WTC11 (cell line): ENCODE results near the gene IL2RG. TPM values are rescaled to one million over a fixed set of nuclear protein-coding genes. Genes with fewer than 3 reads are reported as not detected.

Experiments
- ATAC-seq: fragments of 200-7000 bp; cut with Tn5 transposase; 2 replicates; pipeline ENCODE4 v1.10.0; 2021; ENCODE audit warnings: mild to moderate bottlenecking, moderate library complexity
- CTCF ChIA-PET: fragments of 300-600 bp; sonication (Branson Sonifier 250); formaldehyde crosslinking; loops from one replicate; lab custom pipeline; 2021; ENCODE audit warnings: antibody characterized with exemption; lab: Charles Lee
- POLR2A ChIA-PET: fragments of 350-600 bp; sonication (Branson Sonifier 250); formaldehyde crosslinking; loops from one replicate; lab custom pipeline; 2021; ENCODE audit warnings: antibody characterized with exemption; lab: Charles Lee
- DNase-seq: peaks from one replicate; pipeline ENCODE4 v3.0.0; 2021; ENCODE audit warnings: low spot score
- H3K27ac Mint-ChIP-seq: 2 replicates; pipeline ENCODE4 v1.8.0; 2021; ENCODE audit warnings: mixed read lengths
- H3K27me3 Mint-ChIP-seq: 2 replicates; pipeline ENCODE4 v1.8.0; 2021; ENCODE audit warnings: low read depth, mild to moderate bottlenecking, moderate library complexity, mixed read lengths
- H3K36me3 Mint-ChIP-seq: 2 replicates; pipeline ENCODE4 v1.8.0; 2021; ENCODE audit warnings: mixed read lengths
- H3K4me1 Mint-ChIP-seq: 2 replicates; pipeline ENCODE4 v1.8.0; 2022; ENCODE audit warnings: mixed read lengths
- H3K4me3 Mint-ChIP-seq: 2 replicates; pipeline ENCODE4 v1.8.0; 2021; ENCODE audit warnings: mild to moderate bottlenecking, moderate library complexity, mixed read lengths
- H3K9me3 Mint-ChIP-seq: 2 replicates; pipeline ENCODE4 v1.8.0; 2021; ENCODE audit warnings: mixed read lengths
- ATF1 ChIP-seq: sonication (generic); formaldehyde crosslinking; IDR thresholded peaks from 2 replicates; pipeline ENCODE4 v1.8.1; 2023; ENCODE audit warnings: mild to moderate bottlenecking, moderate library complexity, missing genetic modification reagents
- CREM ChIP-seq: sonication (generic); formaldehyde crosslinking; IDR thresholded peaks from 2 replicates; pipeline ENCODE4 v1.8.1; 2022; ENCODE audit warnings: mild to moderate bottlenecking, missing genetic modification reagents, moderate library complexity
- ELF4 ChIP-seq: sonication (generic); formaldehyde crosslinking; IDR thresholded peaks from 2 replicates; pipeline ENCODE4 v1.8.1; 2022; ENCODE audit warnings: low read depth, mild to moderate bottlenecking, moderate library complexity, missing genetic modification reagents
- SMAD4 ChIP-seq: sonication (generic); formaldehyde crosslinking; IDR thresholded peaks from 2 replicates; pipeline ENCODE4 v1.8.0; 2022; ENCODE audit warnings: mild to moderate bottlenecking, missing genetic modification reagents
- SOX15 ChIP-seq: fragments of 250-450 bp; sonication (Bioruptor Pico); IDR thresholded peaks from 2 replicates; pipeline ENCODE4 v1.9.0; 2021; ENCODE audit warnings: mild to moderate bottlenecking
- ZNF232 ChIP-seq: sonication (generic); formaldehyde crosslinking; IDR thresholded peaks from 2 replicates; pipeline ENCODE4 v1.8.0; 2022; ENCODE audit warnings: mild to moderate bottlenecking, missing genetic modification reagents
- total RNA-seq: library from RNA; stranded (reverse); gene quantifications from 3 replicates; pipeline ENCODE4 v1.2.3, GENCODE V29; 2021
- TF ChIP-seq, protein P1 (sequence below): fragments of 200-600 bp; IDR thresholded peaks from 2 replicates; pipeline ENCODE4 v1.8.0; 2022; ENCODE audit warnings: antibody characterized with exemption
- TF ChIP-seq, protein P2 (sequence below): sonication (generic); formaldehyde crosslinking; IDR thresholded peaks from 2 replicates; pipeline ENCODE4 v1.8.1; 2022; ENCODE audit warnings: low read depth, mild to moderate bottlenecking, moderate library complexity, missing genetic modification reagents, borderline replicate concordance
- TF ChIP-seq, protein P3 (sequence below): sonication (generic); formaldehyde crosslinking; conservative IDR thresholded peaks from 2 replicates; pipeline ENCODE4 v1.8.1; 2023; ENCODE audit warnings: mild to moderate bottlenecking, low read depth, missing genetic modification reagents, moderate library complexity
- TF ChIP-seq, protein P4 (sequence below): sonication (generic); formaldehyde crosslinking; IDR thresholded peaks from 2 replicates; pipeline ENCODE4 v1.8.0; 2023; ENCODE audit warnings: mild to moderate bottlenecking, missing genetic modification reagents
- TF ChIP-seq, protein P5 (sequence below): sonication (generic); formaldehyde crosslinking; IDR thresholded peaks from 2 replicates; pipeline ENCODE4 v1.8.1; 2023; ENCODE audit warnings: mild to moderate bottlenecking, missing genetic modification reagents
- TF ChIP-seq, protein P6 (sequence below): fragments of 250-450 bp; sonication (Bioruptor Pico); IDR thresholded peaks from 2 replicates; pipeline ENCODE4 v1.8.0; 2021; ENCODE audit warnings: mild to moderate bottlenecking

Gene IL2RG
- total RNA-seq, 1 experiment from 2014 or later: 1.2 TPM

DNA sequence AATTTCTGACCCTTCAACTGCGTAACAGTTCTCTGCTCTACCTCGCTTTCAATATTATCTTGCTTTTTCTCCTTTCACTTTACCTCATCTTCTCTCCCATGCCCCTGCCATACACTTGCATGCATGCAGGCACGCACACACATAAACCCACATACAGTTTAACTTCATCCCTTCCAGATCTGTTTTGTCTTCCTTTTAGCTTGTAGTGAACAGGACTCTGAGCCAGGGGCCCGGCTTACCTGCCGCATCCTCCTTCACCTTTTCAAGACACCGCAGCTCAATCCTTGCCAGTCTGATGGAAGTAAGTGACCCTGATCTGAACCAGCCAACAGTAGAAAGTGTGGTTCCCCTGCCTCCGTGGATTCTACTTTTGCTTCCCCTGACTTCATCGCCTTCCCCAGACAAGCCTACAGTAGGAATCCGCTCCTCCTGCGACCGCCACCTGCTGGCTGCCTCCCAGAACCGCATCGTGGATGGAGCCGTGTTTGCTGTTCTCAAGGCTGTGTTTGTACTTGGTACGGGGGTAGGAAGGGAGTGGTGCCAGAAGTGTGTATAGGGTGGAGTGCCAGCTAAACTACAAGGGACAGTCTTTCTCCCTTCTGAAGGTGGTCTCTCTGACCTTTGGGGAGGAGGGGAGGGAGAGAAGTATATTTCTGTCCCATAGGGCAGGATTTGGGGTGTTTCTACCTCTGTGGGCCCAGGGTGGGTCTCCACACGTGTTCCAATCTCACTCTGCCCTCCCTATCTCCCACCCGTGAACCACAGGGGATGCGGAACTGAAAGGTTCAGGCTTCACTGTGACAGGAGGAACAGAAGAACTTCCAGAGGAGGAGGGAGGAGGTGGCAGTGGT lies 17.8 kb upstream of the IL2RG start:
- Mint-ChIP-seq H3K36me3 (peaks cover 72% of the 10 kb centered on the region), H3K4me3 (no peak overlapping the region), H3K27me3 (no peaks in the 10 kb centered on the region), H3K4me1 (peaks cover 9% of the 10 kb centered on the region), H3K9me3 (no peaks in the 10 kb centered on the region), H3K27ac (peak overlapping the region; percentile 7; the same call in 1 of the 2 replicates)
- ATAC-seq (peak; percentile 81), DNase-seq (peak; percentile 70)
- POLR2A ChIA-PET: no interaction called here
- TF ChIP-seq, protein P1, sequence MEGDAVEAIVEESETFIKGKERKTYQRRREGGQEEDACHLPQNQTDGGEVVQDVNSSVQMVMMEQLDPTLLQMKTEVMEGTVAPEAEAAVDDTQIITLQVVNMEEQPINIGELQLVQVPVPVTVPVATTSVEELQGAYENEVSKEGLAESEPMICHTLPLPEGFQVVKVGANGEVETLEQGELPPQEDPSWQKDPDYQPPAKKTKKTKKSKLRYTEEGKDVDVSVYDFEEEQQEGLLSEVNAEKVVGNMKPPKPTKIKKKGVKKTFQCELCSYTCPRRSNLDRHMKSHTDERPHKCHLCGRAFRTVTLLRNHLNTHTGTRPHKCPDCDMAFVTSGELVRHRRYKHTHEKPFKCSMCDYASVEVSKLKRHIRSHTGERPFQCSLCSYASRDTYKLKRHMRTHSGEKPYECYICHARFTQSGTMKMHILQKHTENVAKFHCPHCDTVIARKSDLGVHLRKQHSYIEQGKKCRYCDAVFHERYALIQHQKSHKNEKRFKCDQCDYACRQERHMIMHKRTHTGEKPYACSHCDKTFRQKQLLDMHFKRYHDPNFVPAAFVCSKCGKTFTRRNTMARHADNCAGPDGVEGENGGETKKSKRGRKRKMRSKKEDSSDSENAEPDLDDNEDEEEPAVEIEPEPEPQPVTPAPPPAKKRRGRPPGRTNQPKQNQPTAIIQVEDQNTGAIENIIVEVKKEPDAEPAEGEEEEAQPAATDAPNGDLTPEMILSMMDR: peak; percentile 66
- TF ChIP-seq, protein P2, sequence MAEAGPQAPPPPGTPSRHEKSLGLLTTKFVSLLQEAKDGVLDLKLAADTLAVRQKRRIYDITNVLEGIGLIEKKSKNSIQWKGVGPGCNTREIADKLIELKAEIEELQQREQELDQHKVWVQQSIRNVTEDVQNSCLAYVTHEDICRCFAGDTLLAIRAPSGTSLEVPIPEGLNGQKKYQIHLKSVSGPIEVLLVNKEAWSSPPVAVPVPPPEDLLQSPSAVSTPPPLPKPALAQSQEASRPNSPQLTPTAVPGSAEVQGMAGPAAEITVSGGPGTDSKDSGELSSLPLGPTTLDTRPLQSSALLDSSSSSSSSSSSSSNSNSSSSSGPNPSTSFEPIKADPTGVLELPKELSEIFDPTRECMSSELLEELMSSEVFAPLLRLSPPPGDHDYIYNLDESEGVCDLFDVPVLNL (CRISPR knock-in tag): no peak
- TF ChIP-seq, protein P3, sequence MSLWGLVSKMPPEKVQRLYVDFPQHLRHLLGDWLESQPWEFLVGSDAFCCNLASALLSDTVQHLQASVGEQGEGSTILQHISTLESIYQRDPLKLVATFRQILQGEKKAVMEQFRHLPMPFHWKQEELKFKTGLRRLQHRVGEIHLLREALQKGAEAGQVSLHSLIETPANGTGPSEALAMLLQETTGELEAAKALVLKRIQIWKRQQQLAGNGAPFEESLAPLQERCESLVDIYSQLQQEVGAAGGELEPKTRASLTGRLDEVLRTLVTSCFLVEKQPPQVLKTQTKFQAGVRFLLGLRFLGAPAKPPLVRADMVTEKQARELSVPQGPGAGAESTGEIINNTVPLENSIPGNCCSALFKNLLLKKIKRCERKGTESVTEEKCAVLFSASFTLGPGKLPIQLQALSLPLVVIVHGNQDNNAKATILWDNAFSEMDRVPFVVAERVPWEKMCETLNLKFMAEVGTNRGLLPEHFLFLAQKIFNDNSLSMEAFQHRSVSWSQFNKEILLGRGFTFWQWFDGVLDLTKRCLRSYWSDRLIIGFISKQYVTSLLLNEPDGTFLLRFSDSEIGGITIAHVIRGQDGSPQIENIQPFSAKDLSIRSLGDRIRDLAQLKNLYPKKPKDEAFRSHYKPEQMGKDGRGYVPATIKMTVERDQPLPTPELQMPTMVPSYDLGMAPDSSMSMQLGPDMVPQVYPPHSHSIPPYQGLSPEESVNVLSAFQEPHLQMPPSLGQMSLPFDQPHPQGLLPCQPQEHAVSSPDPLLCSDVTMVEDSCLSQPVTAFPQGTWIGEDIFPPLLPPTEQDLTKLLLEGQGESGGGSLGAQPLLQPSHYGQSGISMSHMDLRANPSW (CRISPR knock-in tag): no peak
- TF ChIP-seq, protein P4, sequence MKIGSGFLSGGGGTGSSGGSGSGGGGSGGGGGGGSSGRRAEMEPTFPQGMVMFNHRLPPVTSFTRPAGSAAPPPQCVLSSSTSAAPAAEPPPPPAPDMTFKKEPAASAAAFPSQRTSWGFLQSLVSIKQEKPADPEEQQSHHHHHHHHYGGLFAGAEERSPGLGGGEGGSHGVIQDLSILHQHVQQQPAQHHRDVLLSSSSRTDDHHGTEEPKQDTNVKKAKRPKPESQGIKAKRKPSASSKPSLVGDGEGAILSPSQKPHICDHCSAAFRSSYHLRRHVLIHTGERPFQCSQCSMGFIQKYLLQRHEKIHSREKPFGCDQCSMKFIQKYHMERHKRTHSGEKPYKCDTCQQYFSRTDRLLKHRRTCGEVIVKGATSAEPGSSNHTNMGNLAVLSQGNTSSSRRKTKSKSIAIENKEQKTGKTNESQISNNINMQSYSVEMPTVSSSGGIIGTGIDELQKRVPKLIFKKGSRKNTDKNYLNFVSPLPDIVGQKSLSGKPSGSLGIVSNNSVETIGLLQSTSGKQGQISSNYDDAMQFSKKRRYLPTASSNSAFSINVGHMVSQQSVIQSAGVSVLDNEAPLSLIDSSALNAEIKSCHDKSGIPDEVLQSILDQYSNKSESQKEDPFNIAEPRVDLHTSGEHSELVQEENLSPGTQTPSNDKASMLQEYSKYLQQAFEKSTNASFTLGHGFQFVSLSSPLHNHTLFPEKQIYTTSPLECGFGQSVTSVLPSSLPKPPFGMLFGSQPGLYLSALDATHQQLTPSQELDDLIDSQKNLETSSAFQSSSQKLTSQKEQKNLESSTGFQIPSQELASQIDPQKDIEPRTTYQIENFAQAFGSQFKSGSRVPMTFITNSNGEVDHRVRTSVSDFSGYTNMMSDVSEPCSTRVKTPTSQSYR (CRISPR knock-in tag): no peak
- CTCF ChIA-PET: interaction anchor here (0.6 to 1.1 kb wide), 5 partner anchors 11 to 131 kb away, joined by 3 to 5 read pairs (median 3); partner anchors contain the start of genes MED12 and SNX12

DNA sequence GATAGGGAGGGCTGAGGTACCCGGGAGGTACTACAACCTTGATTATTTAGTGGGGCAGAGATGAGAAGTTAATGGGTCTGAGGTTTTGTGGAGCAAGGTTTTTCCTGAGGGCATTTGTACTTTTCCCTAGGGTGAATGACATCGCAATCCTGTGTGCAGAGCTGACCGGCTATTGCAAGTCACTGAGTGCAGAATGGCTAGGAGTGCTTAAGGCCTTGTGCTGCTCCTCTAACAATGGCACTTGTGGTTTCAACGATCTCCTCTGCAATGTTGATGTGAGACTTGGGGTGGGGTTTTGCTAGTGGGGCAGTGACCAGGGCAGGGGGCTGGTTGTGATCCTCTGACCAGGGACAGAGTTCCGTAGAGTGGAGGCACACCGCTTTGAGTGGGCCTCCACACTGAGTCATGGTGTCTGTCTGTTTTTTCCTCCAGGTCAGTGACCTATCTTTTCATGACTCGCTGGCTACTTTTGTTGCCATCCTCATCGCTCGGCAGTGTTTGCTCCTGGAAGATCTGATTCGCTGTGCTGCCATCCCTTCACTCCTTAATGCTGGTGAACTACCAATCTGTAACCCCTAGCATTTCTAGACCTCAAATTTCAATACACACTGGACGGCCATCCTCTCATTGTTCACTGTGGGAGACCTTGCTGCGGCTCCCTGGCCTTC lies 16.9 kb upstream of the IL2RG start:
- peaks cover 76% of the 10 kb centered on the region for H3K36me3 Mint-ChIP-seq
- POLR2A ChIA-PET: no interaction called here

More for the DNA sequence above, 16.9 kb upstream of the IL2RG start:
- ATAC-seq (no peak), DNase-seq (no peak)
- Mint-ChIP-seq H3K4me3 (no peak overlapping the region), H3K4me1 (peaks cover 9% of the 10 kb centered on the region), H3K27me3 (no peaks in the 10 kb centered on the region), H3K27ac (no peak overlapping the region; the same call in 1 of the 2 replicates), H3K9me3 (no peaks in the 10 kb centered on the region)
- CTCF ChIA-PET: interaction anchor here (0.6 to 1.1 kb wide), 5 partner anchors 10 to 130 kb away, joined by 3 to 5 read pairs (median 3); partner anchors contain the start of genes MED12 and SNX12
- TF ChIP-seq SMAD4 (CRISPR knock-in tag): no peak
- no peak for TF ChIP-seq SOX15 (CRISPR knock-in tag)
- no peak for TF ChIP-seq ATF1
- TF ChIP-seq ELF4 (CRISPR knock-in tag): no peak
- no peak for TF ChIP-seq CREM (CRISPR knock-in tag)
- TF ChIP-seq, protein P5, sequence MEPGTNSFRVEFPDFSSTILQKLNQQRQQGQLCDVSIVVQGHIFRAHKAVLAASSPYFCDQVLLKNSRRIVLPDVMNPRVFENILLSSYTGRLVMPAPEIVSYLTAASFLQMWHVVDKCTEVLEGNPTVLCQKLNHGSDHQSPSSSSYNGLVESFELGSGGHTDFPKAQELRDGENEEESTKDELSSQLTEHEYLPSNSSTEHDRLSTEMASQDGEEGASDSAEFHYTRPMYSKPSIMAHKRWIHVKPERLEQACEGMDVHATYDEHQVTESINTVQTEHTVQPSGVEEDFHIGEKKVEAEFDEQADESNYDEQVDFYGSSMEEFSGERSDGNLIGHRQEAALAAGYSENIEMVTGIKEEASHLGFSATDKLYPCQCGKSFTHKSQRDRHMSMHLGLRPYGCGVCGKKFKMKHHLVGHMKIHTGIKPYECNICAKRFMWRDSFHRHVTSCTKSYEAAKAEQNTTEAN (CRISPR knock-in tag): no peak
- TF ChIP-seq, protein P6, sequence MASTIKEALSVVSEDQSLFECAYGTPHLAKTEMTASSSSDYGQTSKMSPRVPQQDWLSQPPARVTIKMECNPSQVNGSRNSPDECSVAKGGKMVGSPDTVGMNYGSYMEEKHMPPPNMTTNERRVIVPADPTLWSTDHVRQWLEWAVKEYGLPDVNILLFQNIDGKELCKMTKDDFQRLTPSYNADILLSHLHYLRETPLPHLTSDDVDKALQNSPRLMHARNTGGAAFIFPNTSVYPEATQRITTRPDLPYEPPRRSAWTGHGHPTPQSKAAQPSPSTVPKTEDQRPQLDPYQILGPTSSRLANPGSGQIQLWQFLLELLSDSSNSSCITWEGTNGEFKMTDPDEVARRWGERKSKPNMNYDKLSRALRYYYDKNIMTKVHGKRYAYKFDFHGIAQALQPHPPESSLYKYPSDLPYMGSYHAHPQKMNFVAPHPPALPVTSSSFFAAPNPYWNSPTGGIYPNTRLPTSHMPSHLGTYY (CRISPR knock-in tag): no peak
- no peak for TF ChIP-seq ZNF232 (CRISPR knock-in tag)
